GM10847 (cell line): ENCODE data around the gene ENPP3.

Experiments
- POLR2A ChIP-seq: IDR thresholded peaks from 2 replicates; pipeline ENCODE4 v1.6.1; 2011; ENCODE audit not compliant: insufficient read length; ENCODE audit errors: extremely low read depth

Gene ENPP3

DNA sequence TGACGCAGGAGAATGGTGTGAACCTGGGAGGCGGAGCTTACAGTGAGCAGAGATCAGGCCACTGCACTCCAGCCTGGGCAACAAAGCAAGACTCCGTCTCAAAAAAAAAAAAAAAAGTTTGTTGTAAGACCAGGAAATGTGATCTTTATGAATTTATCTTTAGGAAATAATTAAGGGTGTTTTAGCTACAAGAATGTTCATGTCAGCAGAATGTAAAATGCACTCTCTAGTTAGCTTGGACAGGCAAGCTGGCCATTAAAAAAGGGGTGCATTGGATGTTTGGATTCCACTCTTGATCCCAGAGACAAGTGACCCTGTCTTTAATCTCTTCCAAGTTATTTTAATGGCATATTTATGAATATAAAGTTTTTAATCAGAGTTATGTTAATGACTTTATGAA, 19.6 kb downstream of the ENPP3 start:
- TF ChIP-seq POLR2A: no peak

DNA sequence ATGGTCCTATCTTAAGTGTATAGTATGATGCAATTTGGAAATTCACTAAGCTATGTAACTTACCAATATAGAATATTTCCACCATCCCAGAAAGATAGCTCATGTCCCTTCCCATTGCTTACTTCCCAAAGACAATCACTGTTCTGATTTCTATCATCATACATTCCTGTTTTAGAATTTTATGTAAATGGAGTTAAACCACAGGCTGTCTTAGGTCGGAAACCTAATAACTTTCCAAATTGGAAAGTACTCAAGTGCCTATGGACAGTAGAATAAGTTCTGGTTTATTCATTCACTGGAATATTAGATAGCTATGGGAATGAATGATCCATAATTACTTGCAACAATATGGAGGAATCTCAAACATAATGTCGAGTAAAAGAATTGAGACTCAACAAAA, 20.1 kb downstream of the ENPP3 start:
- TF ChIP-seq POLR2A: no peak

DNA sequence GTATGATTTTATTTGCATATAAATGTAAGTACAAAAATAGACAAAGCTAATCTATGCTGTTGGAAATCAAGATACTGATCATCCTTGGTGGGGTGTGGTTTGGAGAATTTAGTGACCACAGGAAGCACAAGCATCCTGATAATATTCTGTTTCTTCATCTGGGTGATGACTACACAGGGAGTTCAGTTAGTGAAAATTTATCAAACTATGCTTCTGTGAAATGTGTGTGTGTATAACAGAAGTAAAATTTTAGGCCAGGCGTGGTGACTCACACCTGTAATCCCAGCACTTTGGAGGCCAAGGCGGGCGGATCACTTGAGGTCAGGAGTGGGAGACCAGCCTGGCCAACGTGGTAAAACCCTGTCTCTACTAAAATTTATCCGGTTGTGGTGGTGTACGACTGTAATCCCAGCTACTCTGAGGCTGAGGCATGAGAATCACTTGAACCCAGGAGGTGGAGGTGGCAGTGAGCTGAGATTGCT, 20.6 kb downstream of the ENPP3 start:
- TF ChIP-seq POLR2A: no peak

DNA sequence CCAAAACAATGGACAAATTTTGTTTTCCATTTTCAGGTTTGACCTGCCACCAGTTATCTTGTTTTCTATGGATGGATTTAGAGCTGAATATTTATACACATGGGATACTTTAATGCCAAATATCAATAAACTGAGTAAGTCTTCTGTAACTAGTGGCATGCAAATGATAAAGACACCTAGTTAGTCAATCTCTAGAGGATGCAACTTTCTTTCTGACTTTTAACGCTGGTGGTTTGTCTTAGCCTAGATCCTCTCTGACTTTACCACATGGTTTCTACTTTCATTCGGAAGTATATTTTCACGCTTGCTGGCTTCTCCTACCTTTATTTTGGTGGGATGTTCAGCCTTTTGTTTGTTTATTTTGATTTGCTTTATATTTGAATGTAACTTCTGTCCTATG, 21.2 kb downstream of the ENPP3 start:
- TF ChIP-seq POLR2A: no peak

DNA sequence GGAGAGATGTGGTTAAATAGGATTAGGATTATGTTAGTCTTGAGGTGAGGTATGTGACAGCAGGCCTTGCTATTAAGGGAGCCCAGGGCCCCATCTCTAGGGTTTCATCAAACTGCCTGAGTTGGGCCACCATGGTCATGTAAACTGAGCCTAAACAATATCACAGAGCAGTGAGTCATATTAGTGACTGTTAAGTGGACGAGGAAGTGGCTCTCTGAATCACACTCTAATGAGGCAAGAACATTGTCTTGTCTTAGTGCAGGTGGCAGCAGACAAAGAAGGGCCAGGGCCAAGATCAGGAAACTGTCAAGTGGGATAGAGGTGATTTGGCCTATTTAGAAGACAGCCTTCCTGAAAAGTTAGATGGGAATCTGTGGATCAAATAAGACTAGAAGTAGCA, 23.1 kb downstream of the ENPP3 start:
- no peak for TF ChIP-seq POLR2A

DNA sequence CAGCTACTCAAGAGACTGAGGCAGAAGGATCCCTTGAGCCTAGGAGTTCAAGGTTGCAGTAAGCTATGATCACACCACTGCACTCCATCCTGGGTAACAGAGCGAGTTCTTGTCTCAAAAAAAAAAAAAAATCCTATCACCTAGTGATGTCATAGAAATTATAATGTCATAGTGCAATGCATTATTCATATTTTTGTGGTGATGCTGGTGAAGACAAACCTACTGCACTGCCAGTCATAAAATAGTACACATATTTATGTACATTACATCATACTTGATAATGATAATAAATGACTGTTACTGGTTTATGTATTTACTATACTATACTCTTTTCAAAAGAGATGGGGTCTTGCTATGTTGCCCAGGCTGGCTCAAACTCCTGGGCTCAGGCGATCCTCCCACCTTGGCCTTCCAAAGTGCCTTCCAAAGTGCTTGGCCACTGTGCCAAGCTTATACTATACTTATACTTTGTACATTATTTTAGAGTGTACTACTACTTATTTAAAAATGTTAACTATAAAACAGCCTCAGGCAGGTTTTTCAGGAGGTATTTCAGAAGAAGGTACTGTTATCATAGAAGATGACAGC, 26.6 kb downstream of the ENPP3 start:
- no peak for TF ChIP-seq POLR2A

DNA sequence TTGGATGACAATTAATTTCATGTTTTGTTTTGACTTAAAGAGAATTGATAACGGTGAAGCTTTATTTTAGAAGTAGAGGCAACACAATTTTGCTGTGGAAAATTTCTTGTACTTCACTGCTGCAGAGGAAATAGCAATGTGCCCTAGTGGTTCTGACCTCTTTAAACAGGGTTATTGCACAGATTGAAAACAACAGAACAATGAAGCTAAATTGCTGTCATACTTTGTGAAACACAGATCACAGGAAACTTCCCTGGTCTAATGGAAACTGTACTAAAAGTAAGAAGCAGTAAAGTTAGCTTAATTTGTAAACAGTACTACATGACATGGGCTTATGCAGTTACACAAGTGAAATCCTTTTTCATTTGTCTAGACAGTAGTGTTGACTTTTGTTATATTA, 32.8 kb downstream of the ENPP3 start:
- TF ChIP-seq POLR2A: no peak

DNA sequence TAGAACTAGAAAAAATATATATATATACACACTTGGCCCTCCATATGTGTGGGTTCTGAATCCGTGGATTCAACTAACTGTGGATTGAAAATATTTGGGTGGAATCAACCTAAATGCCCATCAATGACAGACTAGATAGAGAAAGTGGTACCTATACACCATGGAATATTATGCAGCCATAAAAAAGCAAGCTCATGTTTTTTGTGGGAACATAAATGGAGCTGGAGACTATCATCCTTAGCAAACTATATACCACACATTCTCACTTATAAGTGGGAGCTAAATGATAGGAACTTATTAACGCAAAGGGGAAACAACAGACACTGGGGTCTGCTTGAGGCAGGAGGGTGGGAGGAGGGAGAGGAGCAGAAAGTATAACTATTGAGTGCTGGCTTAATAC, 36.1 kb downstream of the ENPP3 start:
- TF ChIP-seq POLR2A: no peak

DNA sequence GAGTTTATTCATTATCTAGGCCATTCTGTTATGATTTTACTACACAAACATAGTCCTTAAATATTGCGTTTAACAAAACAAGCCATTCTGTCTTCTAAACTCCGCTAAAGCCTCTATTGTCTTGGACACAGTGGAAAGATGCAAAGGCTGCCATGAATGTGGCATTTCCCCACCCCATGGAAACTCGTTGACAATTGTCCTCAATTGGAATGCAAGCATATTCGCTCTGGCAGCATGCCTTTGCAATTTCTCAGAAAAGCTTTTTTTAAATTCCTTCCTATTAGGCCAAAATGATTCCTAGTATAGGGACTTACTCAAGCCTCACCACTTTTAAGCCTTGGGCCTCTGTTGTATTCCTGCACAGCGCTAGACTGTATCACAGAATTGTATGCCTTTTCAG, 41.3 kb downstream of the ENPP3 start:
- no peak for TF ChIP-seq POLR2A

DNA sequence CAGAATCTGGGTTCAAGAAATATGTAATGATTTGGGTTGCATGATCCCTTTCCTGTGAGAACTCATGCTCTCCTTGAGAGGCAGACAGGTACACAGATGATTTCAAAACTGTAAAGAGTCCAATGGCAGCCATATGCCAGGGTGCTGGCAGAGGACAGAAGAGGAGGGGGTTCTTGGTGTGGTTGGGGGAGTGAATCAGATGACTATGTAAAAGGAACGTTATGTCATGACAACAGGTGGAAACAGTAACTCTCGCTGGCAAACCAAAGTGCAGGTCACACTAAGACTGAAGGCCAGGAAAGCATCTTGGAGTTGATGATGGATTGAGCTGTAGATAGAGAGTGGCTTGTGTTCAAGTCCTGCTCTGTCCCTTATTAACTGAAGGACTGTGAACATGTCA, 43.8 kb downstream of the ENPP3 start:
- no peak for TF ChIP-seq POLR2A

DNA sequence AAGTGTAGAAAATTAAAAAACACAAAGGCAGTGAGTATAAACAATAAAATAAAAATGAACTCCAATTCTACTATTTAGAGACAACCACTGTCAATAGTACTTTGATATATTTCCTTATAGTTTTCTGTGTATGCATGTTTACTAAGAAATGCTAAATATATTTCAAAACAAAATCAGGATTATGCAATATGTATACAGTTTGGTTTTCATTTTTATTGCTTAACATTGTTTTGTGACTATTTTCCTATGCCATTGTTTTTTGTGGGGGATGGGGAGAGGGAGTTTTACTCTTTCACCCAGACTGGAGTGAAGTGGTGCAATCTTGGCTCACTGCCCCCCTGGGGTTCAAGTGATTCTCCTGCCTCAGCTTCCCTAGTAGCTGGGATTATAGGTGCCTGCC, 44.5 kb downstream of the ENPP3 start:
- no peak for TF ChIP-seq POLR2A

DNA sequence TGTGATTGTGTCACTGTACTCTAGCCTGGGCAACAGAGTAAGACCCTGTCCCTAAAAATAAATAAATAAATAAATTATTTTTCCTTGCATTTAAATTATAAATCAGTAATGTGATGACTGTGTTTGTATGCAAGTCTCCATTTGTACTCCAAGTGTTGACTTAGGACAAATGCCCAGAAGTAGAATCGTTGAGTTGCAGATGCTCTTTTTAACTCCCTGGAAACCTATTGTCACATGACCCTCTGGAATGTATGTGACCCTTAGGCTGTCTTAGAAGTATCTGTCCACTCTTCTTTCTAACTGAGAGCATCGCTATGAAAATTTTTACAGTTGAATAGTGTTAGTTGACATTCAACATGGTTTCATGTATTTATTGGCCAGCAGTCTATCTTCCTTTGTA, 45.3 kb downstream of the ENPP3 start:
- TF ChIP-seq POLR2A: no peak

DNA sequence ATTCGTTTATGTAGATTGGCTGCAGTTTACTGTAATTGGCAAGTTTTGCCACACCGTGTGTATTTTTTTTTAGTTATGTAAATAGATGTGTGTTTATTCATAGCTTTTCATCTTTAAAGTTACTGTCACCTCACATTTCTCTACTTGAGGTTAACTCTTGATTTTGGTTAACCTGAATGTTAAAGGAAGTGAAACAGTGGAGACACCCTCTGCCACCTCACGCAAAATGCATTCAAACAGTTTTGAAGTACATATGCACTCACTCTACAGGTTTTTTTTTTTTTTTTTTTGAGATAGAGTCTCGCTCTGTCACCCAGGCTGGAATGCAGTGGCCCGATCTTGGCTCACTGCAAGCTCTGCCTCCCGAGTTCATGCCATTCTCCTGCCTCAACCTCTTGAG, 46.4 kb downstream of the ENPP3 start:
- TF ChIP-seq POLR2A: no peak

DNA sequence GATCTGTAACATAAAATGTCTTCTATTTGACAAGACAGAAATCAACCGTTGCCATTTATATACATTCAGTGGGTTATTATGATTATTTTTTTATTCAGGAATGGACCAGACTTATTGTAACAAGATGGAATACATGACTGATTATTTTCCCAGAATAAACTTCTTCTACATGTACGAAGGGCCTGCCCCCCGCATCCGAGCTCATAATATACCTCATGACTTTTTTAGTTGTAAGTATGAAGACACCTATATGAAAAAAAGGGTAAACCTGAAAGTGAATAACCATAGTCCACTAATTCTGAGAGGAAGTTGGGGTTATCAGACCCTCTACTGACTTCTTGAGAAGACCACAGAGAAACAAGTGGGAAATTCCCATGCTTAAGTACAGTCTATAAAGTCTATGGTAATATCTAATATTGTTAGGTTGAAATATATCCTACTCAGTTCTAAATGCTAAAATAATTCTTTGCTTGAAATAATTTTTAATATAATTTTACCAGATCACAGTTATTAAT, 48.2 kb downstream of the ENPP3 start:
- no peak for TF ChIP-seq POLR2A

DNA sequence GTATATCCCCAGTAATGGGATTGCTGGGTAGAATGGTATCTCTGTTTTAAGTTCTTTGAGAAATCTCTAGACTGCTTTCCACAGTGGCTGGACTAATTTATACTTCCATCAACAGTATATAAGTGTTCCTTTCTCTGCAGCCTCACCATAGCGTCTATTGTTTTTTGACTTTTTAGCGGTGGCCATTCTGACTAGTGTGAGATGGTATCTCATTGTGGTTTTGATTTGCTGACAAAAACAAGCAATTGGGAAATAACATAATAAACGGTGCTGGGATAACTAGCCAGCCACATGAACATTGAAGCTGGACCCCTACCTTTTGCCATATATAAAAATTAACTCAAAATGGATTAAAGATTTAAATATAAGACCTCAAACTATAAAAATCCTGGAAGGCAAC, 49.9 kb downstream of the ENPP3 start:
- TF ChIP-seq POLR2A: no peak

DNA sequence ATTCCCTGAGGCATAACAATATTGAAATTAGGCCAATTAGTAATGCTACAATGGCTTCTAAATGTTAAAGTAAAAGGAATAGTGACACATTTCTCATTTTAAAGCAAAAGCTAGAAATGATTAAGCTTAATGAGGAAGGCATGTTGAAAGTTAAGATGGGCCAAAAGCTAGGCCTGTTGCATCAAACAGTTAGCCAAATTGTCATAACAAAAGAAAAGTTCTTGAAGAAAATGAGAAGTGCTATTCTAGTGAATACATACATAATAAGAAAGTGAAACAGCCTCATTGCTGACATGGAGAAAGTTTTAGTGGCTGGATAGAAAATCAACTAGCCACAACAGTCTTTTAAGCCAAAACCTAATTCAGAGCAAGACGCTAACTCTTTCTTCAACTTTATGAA, 51.2 kb downstream of the ENPP3 start:
- no peak for TF ChIP-seq POLR2A

DNA sequence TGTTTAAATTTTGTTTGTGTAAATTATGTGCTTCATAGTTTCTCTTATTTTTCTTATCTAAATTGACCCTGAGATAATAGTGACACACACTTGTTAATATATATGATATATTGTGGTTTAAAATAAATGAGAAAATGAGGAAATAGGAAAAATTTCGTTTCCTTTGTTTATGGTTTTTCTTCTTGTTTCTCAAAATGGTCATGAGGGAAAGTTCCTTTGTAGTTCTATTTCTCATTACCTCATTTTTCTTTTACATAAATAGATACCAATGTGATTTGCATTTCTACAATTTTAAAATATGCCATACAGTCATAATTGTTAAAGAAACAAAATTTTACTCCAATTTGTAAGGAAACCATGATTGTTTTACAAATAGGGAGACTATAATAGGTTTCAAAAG, 54.9 kb downstream of the ENPP3 start:
- no peak for TF ChIP-seq POLR2A
